HG03521 (cell line): ENCODE data around the gene RASGRP4.

Source experiments
- ATAC-seq: cut with Tn5 transposase; IDR thresholded peaks from one replicate; pipeline ENCODE4 v1.9.1; 2021; ENCODE audit warnings: mild to moderate bottlenecking, moderate library complexity; ENCODE audit not compliant: unreplicated experiment

The RASGRP4 gene

GRCh38 chr19:38391911-38392464, 34.0 kb downstream of the RASGRP4 start:
- no peak for ATAC-seq

- no peak for ATAC-seq
Observed at GRCh38 chr19:38389957-38390924, 35.8 kb downstream of the RASGRP4 start.

- ATAC-seq = no peak
Observed at GRCh38 chr19:38389101-38389925, 36.7 kb downstream of the RASGRP4 start.

- ATAC-seq = no peak
Observed at GRCh38 chr19:38388349-38389100, 37.5 kb downstream of the RASGRP4 start, which contains the start of gene SPRED3. Gene SPRED3, plus strand, starts transcription at chr19:38388697. Its CDS starts 1,606 bp downstream, at chr19:38390303.

- ATAC-seq = no peak
Observed at GRCh38 chr19:38387550-38388348, 38.3 kb downstream of the RASGRP4 start, which contains the start of gene GGN. Gene GGN, minus strand, starts transcription at chr19:38388034. Its CDS starts 773 bp downstream, at chr19:38387261.

GRCh38 chr19:38386971-38387549, 39.0 kb downstream of the RASGRP4 start:
- ATAC-seq = no peak

GRCh38 chr19:38386300-38386970, 39.6 kb downstream of the RASGRP4 start:
- no peak for ATAC-seq

GRCh38 chr19:38385804-38386257, 40.2 kb downstream of the RASGRP4 start:
- ATAC-seq = no peak

- no peak for ATAC-seq
Observed at GRCh38 chr19:38385057-38385803, 40.8 kb downstream of the RASGRP4 start.

- no peak for ATAC-seq
Observed at GRCh38 chr19:38384209-38385027, 41.6 kb downstream of the RASGRP4 start.

GRCh38 chr19:38383743-38384142, 42.3 kb downstream of the RASGRP4 start:
- no peak for ATAC-seq

- no peak for ATAC-seq
Observed at GRCh38 chr19:38383184-38383583, 42.8 kb downstream of the RASGRP4 start.

- ATAC-seq = no peak
Observed at GRCh38 chr19:38381138-38381537, 44.9 kb downstream of the RASGRP4 start.

GRCh38 chr19:38378866-38379265, 47.2 kb downstream of the RASGRP4 start:
- ATAC-seq = no peak

GRCh38 chr19:38377052-38377451, 49.0 kb downstream of the RASGRP4 start:
- no peak for ATAC-seq

- ATAC-seq = no peak
Observed at GRCh38 chr19:38376576-38376975, 49.4 kb downstream of the RASGRP4 start.

GRCh38 chr19:38375748-38376147, 50.3 kb downstream of the RASGRP4 start:
- ATAC-seq = no peak
